Activated CD4-positive, CD25-positive, alpha-beta regulatory T cell treated with anti-CD3 and anti-CD28 coated beads, Interleukin-2, amount 50 U/mL, for 24 hours (primary cell): ENCODE results near the gene RHOT1.

Experiments
- ATAC-seq, 2 donors: fragments of 150-1000 bp; cut with Tn5 transposase; one replicate each; pipeline ENCODE4 v1.10.0; 2021; ENCODE audit warnings: mild to moderate bottlenecking in 1 of 2, moderate library complexity in 1 of 2

The RHOT1 gene

DNA sequence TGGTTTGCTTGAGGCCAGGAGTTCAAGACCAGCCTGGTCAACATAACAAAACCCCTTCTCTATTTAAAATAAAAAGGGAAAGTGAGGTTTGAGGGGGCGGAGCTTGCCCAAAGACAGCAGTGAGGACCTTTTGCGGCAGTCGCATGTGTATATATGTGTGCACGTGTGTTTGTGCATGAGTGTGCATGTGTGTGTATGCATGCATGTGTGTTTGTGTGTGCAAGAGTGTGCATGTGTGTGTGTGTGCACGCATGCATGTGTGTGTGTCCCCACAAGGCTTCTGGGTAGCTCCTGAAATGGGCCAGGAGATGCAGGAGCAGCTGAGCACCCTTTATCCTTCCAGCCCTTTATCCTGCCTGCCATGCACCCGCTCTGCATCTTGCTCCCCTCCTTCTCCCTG is 132.3 kb downstream of the RHOT1 start:
- no peak for ATAC-seq
